ENCODE measurements around the gene SGPP2.

- TF ChIP-seq CTCF (IDR thresholded peaks at IDR 0.05) (no peak), POLR2A (IDR thresholded peaks at IDR 0.05) (no peak)
Observed at GRCh38 chr2:222521099-222521498, 96.8 kb downstream of the SGPP2 start.
